CD4-positive, alpha-beta T cell treated with Interleukin-10 for 1 hour (primary cell): ENCODE data around the gene CARMIL1.

ENCODE experiments used
- DNase-seq: peaks from one replicate; pipeline ENCODE4 v3.0.0-alpha.2; 2020

CARMIL1 gene

GRCh38 chr6:25484900-25485299 lies 205.7 kb downstream of the CARMIL1 start:
- DNase-seq, result no peak

- DNase-seq, result no peak
Observed at GRCh38 chr6:25485821-25486534, 206.8 kb downstream of the CARMIL1 start.

- no peak for DNase-seq
Observed at GRCh38 chr6:25486550-25486949, 207.4 kb downstream of the CARMIL1 start.

GRCh38 chr6:25487012-25487411 lies 207.8 kb downstream of the CARMIL1 start:
- DNase-seq, result no peak

GRCh38 chr6:25488156-25488555 lies 209.0 kb downstream of the CARMIL1 start:
- no peak for DNase-seq

- DNase-seq, result no peak
Observed at GRCh38 chr6:25489399-25489798, 210.2 kb downstream of the CARMIL1 start.

GRCh38 chr6:25490018-25490801 lies 211.0 kb downstream of the CARMIL1 start:
- DNase-seq, result peak; percentile 74

- DNase-seq, result no peak
Observed at GRCh38 chr6:25492951-25493350, 213.8 kb downstream of the CARMIL1 start.

- no peak for DNase-seq
Observed at GRCh38 chr6:25494469-25494868, 215.3 kb downstream of the CARMIL1 start.

GRCh38 chr6:25497383-25498040 lies 218.3 kb downstream of the CARMIL1 start:
- DNase-seq, result no peak

GRCh38 chr6:25498505-25498904 lies 219.3 kb downstream of the CARMIL1 start:
- DNase-seq, result no peak

- no peak for DNase-seq
Observed at GRCh38 chr6:25499615-25500235, 220.6 kb downstream of the CARMIL1 start.

- DNase-seq, result no peak
Observed at GRCh38 chr6:25503686-25504085, 224.5 kb downstream of the CARMIL1 start.

GRCh38 chr6:25504661-25505060 lies 225.5 kb downstream of the CARMIL1 start:
- no peak for DNase-seq

GRCh38 chr6:25506020-25506419 lies 226.8 kb downstream of the CARMIL1 start:
- no peak for DNase-seq

- DNase-seq, result no peak
Observed at GRCh38 chr6:25508051-25508450, 228.9 kb downstream of the CARMIL1 start.

GRCh38 chr6:25511376-25511775 lies 232.2 kb downstream of the CARMIL1 start:
- no peak for DNase-seq

- DNase-seq, result no peak
Observed at GRCh38 chr6:25512560-25512959, 233.4 kb downstream of the CARMIL1 start.

- no peak for DNase-seq
Observed at GRCh38 chr6:25519856-25520255, 240.7 kb downstream of the CARMIL1 start.

- DNase-seq, result no peak
Observed at GRCh38 chr6:25524542-25524941, 245.4 kb downstream of the CARMIL1 start.

- DNase-seq, result no peak
Observed at GRCh38 chr6:25525078-25525477, 245.9 kb downstream of the CARMIL1 start.

- no peak for DNase-seq
Observed at GRCh38 chr6:25534942-25535631, 255.9 kb downstream of the CARMIL1 start.
